ENCODE measurements around the gene KDM4F. TPM values are rescaled to one million over a fixed set of nuclear protein-coding genes. Genes with fewer than 3 reads are reported as not detected.

The KDM4F gene
- total RNA-seq, 1 donor from 2014 or later: not detected

- peak; percentile 12 for DNase-seq
Measured at GRCh38 chr11:95065336-95065735, 16.1 kb downstream of the KDM4F start.

DNA sequence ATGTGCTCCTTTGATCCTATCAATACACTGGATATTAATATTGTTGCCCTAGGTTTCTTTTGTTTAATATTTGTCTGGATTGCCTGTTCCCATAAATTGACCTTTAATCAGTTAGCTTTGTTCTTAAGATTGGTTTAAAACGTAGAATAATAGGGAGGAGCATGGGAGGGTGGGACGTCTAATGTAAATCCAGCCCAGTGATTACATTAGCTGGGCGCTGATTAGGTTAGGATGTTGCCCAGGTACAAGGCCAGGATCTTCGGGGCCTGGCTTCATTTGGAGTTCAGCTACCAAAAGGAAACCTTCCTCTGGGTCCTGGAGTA is 17.5 kb downstream of the KDM4F start, which contains the start of gene SRSF8:
Gene SRSF8 (plus strand): TSS at position 204 of the 323 bp plus-strand sequence. CDS start 308 bp downstream, outside the sequence.
- no peak for DNase-seq

- DNase-seq: peak; percentile 92
Measured at GRCh38 chr11:95067039-95067840, 18.0 kb downstream of the KDM4F start.

- DNase-seq: no peak
Measured at GRCh38 chr11:95067841-95068219, 18.6 kb downstream of the KDM4F start.

DNA sequence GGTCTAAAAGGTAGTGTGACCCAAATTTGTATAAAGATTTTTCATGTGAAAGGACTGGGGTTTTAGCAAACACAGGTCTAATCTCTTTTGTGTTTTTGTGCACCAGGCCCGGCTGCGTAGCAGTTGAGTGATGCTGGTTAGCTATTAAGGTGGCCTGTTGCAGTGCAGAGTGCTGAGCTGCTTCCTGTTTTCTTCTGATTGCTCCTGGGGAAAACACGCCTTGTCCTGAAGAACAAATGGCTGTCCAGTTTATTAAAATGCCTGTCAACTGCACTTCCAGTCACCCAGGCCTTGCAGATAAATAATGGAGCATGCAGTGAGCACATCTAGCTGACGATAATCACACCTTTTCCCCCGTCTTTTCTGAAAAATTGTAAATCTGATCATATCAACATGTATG is 19.3 kb downstream of the KDM4F start:
- DNase-seq: peak; percentile 95

GRCh38 chr11:95070471-95070870 is 21.2 kb downstream of the KDM4F start:
- no peak for DNase-seq

DNA sequence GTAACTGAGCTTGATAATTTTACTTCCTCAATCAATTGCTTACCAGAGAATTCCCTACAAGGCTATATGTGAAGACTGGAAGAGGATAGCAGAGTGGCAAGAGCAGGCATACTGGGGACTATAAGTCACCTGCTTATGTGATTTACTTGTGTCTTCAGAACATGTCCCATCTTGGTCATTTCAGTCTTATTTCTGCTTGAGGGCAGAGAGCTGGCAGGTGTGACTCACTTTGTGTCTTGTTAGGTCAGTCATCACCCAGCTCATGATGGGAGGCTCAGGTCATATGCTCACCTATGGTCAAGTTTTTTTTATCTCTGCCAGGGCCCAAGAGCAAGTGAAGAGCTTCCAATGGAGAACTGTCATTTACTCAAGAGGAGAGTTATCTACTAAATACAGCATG is 23.7 kb downstream of the KDM4F start:
- DNase-seq: no peak

GRCh38 chr11:95074792-95075563 is 25.8 kb downstream of the KDM4F start:
- DNase-seq: peak; percentile 77

- peak; percentile 17 for DNase-seq
Measured at GRCh38 chr11:95076416-95076815, 27.2 kb downstream of the KDM4F start.

DNA sequence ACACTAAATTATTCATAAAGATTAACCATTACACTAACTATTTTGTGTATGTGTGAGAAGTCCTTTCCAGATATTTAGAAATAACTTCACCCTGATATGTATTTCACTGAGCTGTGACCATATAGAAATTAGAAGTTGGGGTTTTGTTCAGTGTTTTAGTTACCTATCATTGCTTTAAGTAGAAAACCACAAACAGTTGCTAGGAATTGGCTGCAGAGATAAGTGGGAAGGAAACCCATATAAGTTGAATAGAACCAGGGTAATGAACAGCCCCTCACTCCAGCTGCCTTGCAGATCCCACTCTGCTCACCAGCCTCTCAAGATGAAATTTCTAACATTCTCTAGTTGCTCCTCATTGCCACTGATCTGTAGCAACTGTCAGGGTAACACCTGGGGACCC is 27.8 kb downstream of the KDM4F start:
- no peak for DNase-seq

- DNase-seq: no peak
Measured at GRCh38 chr11:95078526-95078925, 29.3 kb downstream of the KDM4F start.

DNA sequence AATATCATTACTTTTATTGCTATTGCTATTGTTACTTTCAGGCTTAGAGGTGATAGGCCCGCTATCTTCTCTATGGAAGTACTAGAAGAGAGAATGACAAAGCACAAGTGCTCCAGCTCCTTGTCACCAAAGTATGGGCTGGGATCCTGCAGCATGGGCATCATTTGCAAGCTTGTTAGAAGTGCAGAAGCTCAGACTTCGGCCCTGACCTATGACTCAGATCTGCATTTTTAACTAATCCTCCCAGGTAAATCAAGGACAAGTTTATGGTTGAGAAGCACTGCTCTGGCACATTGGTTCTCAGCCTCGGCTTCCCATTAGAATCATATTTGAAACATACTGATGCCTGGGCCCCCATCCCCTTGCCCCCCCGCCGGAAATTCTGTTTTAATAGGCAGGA is 31.8 kb downstream of the KDM4F start:
- no peak for DNase-seq

- DNase-seq: no peak
Measured at GRCh38 chr11:95081412-95081811, 32.2 kb downstream of the KDM4F start.

DNA sequence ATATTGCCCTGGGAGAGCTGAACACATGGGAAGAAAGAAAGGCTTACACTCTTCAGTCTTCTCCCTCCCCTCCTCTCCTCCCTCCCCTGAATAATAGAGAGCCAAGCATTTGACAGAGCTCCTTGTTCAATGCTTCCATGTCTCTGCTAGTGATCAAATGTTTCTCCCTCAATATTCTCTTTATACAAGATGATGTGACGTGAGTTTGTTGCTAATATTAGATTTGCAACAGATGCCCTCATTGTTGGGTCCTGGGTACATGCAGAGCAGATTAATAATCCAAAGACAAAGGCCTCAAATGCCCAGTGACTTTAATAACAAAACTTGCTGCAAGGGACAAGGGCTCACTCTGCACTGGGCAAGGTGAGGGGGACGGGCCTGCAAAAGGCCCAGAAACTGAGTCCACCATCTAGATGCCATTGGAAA is 33.4 kb downstream of the KDM4F start:
- DNase-seq: no peak

DNA sequence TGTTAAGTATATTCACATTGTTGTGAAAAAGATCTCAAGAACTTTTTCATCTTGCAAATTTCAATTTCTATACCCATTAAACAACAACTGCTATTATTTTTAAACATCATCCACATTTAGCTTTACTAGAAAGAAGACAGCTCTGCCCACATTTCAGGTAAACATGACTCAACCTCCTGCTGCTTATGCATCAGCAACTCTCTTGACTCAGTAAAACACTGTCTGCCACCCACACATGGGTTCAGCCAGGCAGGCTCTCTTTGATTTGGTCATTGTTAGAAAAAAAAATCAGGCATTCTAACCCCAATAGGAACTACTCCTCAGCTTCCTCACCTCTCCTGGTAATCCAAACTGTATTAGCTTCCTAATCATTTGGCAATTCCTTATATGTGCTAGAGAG is 35.3 kb downstream of the KDM4F start:
- DNase-seq: no peak

DNA sequence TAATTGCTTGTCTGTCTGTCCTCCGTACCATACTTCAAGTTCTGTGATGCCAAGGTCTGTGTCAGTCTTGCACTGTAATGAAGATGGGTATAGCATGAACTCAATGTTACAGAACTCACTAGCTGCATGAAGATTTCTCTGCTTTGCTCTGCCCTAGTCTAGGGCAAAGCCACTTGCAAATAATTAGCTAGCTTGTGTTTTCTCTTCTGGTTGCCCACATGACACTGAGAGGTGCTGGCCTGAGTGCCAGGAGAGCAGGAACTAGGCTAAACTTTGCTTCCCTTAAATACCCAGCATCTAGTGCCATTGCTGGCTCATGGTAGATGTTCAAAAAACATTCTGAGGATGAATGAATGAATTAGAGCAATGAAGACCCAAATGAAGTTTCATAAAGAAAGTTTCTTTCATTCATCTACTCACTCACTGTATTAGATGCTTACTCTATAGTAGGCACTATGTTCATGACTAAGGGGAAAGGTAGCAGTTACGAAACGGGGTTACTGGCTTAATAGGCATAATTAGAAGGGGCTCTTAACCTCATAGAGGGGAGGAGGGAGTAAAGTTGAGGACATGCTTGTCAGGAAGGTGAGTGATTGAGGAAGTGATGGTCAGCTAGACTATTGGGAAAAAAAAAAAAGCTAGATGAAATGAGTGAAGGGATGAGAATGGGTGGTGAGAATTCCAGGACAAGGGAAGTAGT is 36.0 kb downstream of the KDM4F start:
- DNase-seq: no peak

DNA sequence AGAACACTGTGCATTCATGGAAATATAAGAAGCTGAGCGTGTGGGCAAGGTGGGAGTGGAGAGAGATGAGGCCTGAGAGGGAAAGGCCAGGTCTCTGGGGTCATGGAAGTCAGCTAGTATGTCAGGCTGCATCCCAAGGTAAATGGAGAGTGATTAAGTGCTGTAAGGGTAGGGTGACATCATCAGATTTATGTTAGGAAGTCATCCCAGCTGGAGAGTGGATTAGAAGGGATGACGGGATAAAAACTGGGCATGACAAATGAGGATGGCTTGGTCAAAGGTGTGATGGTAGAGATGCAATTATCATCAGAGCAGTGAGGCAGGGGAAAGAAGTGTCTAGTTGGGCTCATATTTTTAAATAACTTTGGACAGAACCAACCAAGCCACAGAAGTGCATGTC is 36.9 kb downstream of the KDM4F start:
- no peak for DNase-seq

- no peak for DNase-seq
Measured at GRCh38 chr11:95086836-95087570, 37.8 kb downstream of the KDM4F start.

DNA sequence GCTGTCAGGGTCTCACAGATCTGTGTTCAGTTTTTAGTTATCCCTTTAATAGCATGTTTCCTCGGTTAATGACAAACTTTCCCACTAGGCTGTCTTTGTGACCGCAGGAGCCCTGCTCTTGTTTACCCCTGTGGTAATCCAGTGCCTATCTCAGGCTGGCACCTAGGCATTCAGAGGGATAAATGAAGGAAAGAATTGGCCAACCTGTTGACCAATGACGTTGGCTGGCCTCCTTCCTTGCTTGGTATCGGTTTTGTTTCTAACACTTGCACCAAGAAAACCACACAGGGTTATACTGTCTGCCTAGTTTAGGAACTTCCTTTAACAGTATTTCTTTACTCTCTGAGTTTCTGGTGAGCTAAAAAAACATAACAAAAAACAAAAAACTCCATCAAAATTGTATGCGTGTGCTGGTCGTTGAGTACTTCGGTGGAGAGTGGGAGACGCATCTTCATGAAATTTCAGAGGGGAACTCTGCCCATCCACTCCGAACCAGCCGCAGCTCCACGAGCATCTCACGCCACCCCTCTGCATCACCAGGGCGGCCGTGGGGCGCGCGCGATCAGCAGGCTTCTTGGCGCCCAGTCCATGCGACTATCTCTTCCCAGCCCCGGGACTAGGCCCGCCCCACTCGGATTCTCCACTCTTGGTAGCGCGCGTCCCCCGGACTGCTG is 39.9 kb downstream of the KDM4F start:
- no peak for DNase-seq

DNA sequence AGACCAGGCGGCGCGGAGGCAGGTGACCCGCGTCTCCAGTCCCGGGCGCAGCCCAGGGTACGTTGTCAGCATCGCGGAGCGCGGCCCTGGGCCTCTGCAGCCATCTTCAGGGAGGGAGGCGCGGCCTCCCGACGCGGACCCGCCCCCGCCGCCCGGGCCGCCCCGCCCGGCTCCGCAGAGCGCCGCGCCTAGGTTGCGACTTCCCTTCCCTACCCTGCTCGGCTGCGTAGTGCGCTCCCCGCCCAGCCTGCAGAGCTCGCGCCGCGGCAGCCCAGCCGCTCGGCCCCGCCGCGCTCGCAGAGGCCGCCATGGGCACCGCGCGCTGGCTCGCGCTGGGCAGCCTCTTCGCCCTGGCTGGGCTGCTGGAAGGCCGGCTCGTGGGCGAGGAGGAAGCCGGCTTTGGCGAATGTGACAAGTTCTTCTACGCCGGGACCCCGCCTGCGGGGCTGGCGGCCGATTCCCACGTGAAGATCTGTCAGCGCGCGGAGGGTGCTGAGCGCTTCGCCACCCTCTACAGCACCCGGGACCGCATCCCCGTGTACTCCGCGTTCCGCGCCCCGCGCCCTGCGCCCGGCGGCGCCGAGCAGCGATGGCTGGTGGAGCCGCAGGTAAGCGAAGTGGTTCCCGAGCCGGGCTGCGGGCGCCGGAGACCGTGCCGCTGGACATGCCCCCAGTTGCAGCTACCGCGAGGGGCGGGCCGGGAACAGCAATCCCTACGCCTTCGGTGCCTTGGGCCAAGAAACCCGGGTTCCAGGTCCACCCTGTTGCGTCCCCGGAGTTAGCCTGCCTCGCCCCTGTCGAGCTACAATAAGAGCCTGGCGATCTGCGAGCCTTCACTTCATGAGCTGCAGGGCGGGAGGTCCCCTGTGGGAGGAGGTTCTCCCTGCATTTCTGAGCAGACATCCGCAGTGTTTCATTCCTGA is 40.7 kb downstream of the KDM4F start, which contains the start of gene ENDOD1:
Gene ENDOD1 (plus strand): TSS at position 227 of the 923 bp plus-strand sequence. CDS start 82 bp downstream, at position 309.
- peak; percentile 95 for DNase-seq

Measured in tongue (tissue), 2 donors.